GM19193 (cell line): ENCODE measurements around the gene PIGK.

Experiments used
- POLR2A ChIP-seq: IDR thresholded peaks from 4 replicates; pipeline ENCODE4 v1.6.1; 2011; ENCODE audit not compliant: insufficient read depth, insufficient read length; ENCODE audit errors: extremely low read depth

Gene PIGK

GRCh38 chr1:77081834-77082233 lies 137.4 kb downstream of the PIGK start:
- TF ChIP-seq POLR2A, result no peak

GRCh38 chr1:77076759-77077158 lies 142.5 kb downstream of the PIGK start:
- TF ChIP-seq POLR2A, result no peak

- no peak for TF ChIP-seq POLR2A
Observed at GRCh38 chr1:77068013-77068412, 151.2 kb downstream of the PIGK start.

- TF ChIP-seq POLR2A, result no peak
Observed at GRCh38 chr1:77065693-77066342, 153.4 kb downstream of the PIGK start.

- no peak for TF ChIP-seq POLR2A
Observed at GRCh38 chr1:77064246-77064645, 155.0 kb downstream of the PIGK start.

GRCh38 chr1:77063118-77063517 lies 156.1 kb downstream of the PIGK start:
- TF ChIP-seq POLR2A, result no peak

- no peak for TF ChIP-seq POLR2A
Observed at GRCh38 chr1:77061162-77061561, 158.1 kb downstream of the PIGK start.

- no peak for TF ChIP-seq POLR2A
Observed at GRCh38 chr1:77060000-77060399, 159.2 kb downstream of the PIGK start.

GRCh38 chr1:77057994-77058585 lies 161.1 kb downstream of the PIGK start:
- TF ChIP-seq POLR2A, result no peak

- TF ChIP-seq POLR2A, result no peak
Observed at GRCh38 chr1:77056525-77056924, 162.7 kb downstream of the PIGK start.

GRCh38 chr1:77051425-77051824 lies 167.8 kb downstream of the PIGK start:
- TF ChIP-seq POLR2A, result no peak

GRCh38 chr1:77048615-77049005 lies 170.6 kb downstream of the PIGK start:
- TF ChIP-seq POLR2A, result no peak

- TF ChIP-seq POLR2A, result no peak
Observed at GRCh38 chr1:77047978-77048614, 171.1 kb downstream of the PIGK start.

GRCh38 chr1:77047575-77047974 lies 171.7 kb downstream of the PIGK start:
- TF ChIP-seq POLR2A, result no peak

GRCh38 chr1:77044133-77044849 lies 174.9 kb downstream of the PIGK start:
- TF ChIP-seq POLR2A, result no peak
